ENCODE measurements around the gene NBAS. TPM values are rescaled to one million over a fixed set of nuclear protein-coding genes. Genes with fewer than 3 reads are reported as not detected.

Gene NBAS
- total RNA-seq, 2 experiments from 2014 or later, result 24.4 to 28.8 TPM

GRCh38 chr2:15316370-15316814 lies 244.7 kb downstream of the NBAS start:
- Histone ChIP-seq H3K4me3 (ENCODE audit: low read depth, low read length, poor library complexity, severe bottlenecking) (no peak overlapping the region), H3K9me3 (ENCODE audit: low read length) (no peaks in the 10 kb centered on the region), H3K9me2 (ENCODE audit: insufficient read depth, low read length) (no peaks in the 10 kb centered on the region), H3K27ac (ENCODE audit: low read depth, low read length, poor library complexity, severe bottlenecking) (no peak overlapping the region), H4K20me1 (ENCODE audit: insufficient read depth, low read length) (no peaks in the 10 kb centered on the region), H2AFZ (ENCODE audit: low read length) (no peak overlapping the region), H3K36me3 (ENCODE audit: insufficient read depth, low read length) (no peaks in the 10 kb centered on the region), H3K4me1 (ENCODE audit: insufficient read depth, low read length, poor library complexity, severe bottlenecking) (peaks cover 10% of the 10 kb centered on the region), H3K79me2 (ENCODE audit: insufficient read depth, low read depth, low read length) (no peaks in the 10 kb centered on the region), H3K4me2 (ENCODE audit: low read length) (no peak overlapping the region)
- no TSS peak for BruUV-seq (replicated peaks)
- intact Hi-C loops (cut with micrococcal nuclease; ENCODE audit: unreplicated experiment), result no loop called here
- no peak for TF ChIP-seq CTCF (conservative IDR thresholded peaks at IDR 0.05; ENCODE audit: low read length)
- no peak for TF ChIP-seq EZH2phosphoT487 (IDR thresholded peaks at IDR 0.05; ENCODE audit: borderline replicate concordance, low read depth, low read length)
- CTCF ChIA-PET (ENCODE audit: unreplicated experiment), result interaction anchor here (0.6 kb wide), 1 partner anchor 1352 kb away, joined by 3 read pairs; no protein-coding TSS in a partner anchor
- no peak for DNase-seq (ENCODE audit: low spot score)
- POLR2A ChIA-PET, result interaction anchor here (1.1 kb wide), 1 partner anchor 8 kb away, joined by 4 read pairs; no protein-coding TSS in a partner anchor

- BruUV-seq (replicated peaks), result no TSS peak
- Histone ChIP-seq H3K9me3 (ENCODE audit: low read length) (no peaks in the 10 kb centered on the region), H3K4me2 (ENCODE audit: low read length) (no peak overlapping the region), H2AFZ (ENCODE audit: low read length) (no peak overlapping the region), H3K4me1 (ENCODE audit: insufficient read depth, low read length, poor library complexity, severe bottlenecking) (peaks cover 17% of the 10 kb centered on the region), H4K20me1 (ENCODE audit: insufficient read depth, low read length) (no peaks in the 10 kb centered on the region), H3K4me3 (ENCODE audit: low read depth, low read length, poor library complexity, severe bottlenecking) (no peak overlapping the region), H3K79me2 (ENCODE audit: insufficient read depth, low read depth, low read length) (no peaks in the 10 kb centered on the region), H3K27ac (ENCODE audit: low read depth, low read length, poor library complexity, severe bottlenecking) (no peak overlapping the region), H3K36me3 (ENCODE audit: insufficient read depth, low read length) (no peaks in the 10 kb centered on the region), H3K9me2 (ENCODE audit: insufficient read depth, low read length) (no peaks in the 10 kb centered on the region)
- TF ChIP-seq EZH2phosphoT487 (IDR thresholded peaks at IDR 0.05; ENCODE audit: borderline replicate concordance, low read depth, low read length) (no peak), CTCF (conservative IDR thresholded peaks at IDR 0.05; ENCODE audit: low read length) (no peak)
- intact Hi-C loops (cut with micrococcal nuclease; ENCODE audit: unreplicated experiment), result no loop called here
- ChIA-PET CTCF (ENCODE audit: unreplicated experiment) (no interaction called here), POLR2A (no interaction called here)
- no peak for DNase-seq (ENCODE audit: low spot score)
Measured at GRCh38 chr2:15315411-15315810, 245.7 kb downstream of the NBAS start.

- peaks cover 17% of the 10 kb centered on the region for H3K4me1 ChIP-seq (ENCODE audit: insufficient read depth, low read length, poor library complexity, severe bottlenecking)
- ChIA-PET POLR2A (interaction anchor here (1.0 to 2.4 kb wide), 2 partner anchors 15 to 20 kb away, joined by 3 to 6 read pairs; no protein-coding TSS in a partner anchor), CTCF (ENCODE audit: unreplicated experiment) (no interaction called here)
- no peaks in the 10 kb centered on the region for H3K79me2 ChIP-seq (ENCODE audit: insufficient read depth, low read depth, low read length)
- TF ChIP-seq CTCF (conservative IDR thresholded peaks at IDR 0.05; ENCODE audit: low read length), result no peak
- TF ChIP-seq EZH2phosphoT487 (IDR thresholded peaks at IDR 0.05; ENCODE audit: borderline replicate concordance, low read depth, low read length), result no peak
- H3K36me3 ChIP-seq (ENCODE audit: insufficient read depth, low read length), result no peaks in the 10 kb centered on the region
- H3K27ac ChIP-seq (ENCODE audit: low read depth, low read length, poor library complexity, severe bottlenecking), result no peak overlapping the region
- no peaks in the 10 kb centered on the region for H4K20me1 ChIP-seq (ENCODE audit: insufficient read depth, low read length)
- no TSS peak for BruUV-seq (replicated peaks)
- no peak overlapping the region for H3K4me3 ChIP-seq (ENCODE audit: low read depth, low read length, poor library complexity, severe bottlenecking)
- DNase-seq (ENCODE audit: low spot score), result peak; percentile 35
- intact Hi-C loops (cut with micrococcal nuclease; ENCODE audit: unreplicated experiment), result no loop called here
- no peak overlapping the region for H2AFZ ChIP-seq (ENCODE audit: low read length)
- no peaks in the 10 kb centered on the region for H3K9me2 ChIP-seq (ENCODE audit: insufficient read depth, low read length)
- no peak overlapping the region for H3K4me2 ChIP-seq (ENCODE audit: low read length)
- no peaks in the 10 kb centered on the region for H3K9me3 ChIP-seq (ENCODE audit: low read length)
Measured at GRCh38 chr2:15313657-15314056, 247.5 kb downstream of the NBAS start.

Data from OCI-LY7 (cell line).